Mesenchymal stem cell (in vitro differentiated cells and primary cell): Measurements from ENCODE around the gene GRIK2.

Experiments
- DNase-seq: peaks from one replicate; pipeline ENCODE4 v3.0.0-alpha.2; 2013
- H2AFZ ChIP-seq: one replicate; pipeline ENCODE4 v1.6.1; 2013; ENCODE audit warnings: low read depth, mild to moderate bottlenecking, control low read depth, inconsistent platforms, low read length, moderate library complexity
- H2AK5ac ChIP-seq: 2 replicates; pipeline ENCODE4 v1.6.1; 2013; ENCODE audit warnings: low read length, moderate library complexity, mild to moderate bottlenecking, inconsistent platforms; ENCODE audit not compliant: severe bottlenecking
- H2BK120ac ChIP-seq: one replicate; pipeline ENCODE4 v1.6.1; 2013; ENCODE audit warnings: low read depth, mild to moderate bottlenecking, inconsistent platforms, low read length, moderate library complexity
- H2BK12ac ChIP-seq, 2 experiments: one replicate each; pipeline ENCODE4 v1.6.1; 2013; ENCODE audit warnings: inconsistent platforms in 2 of 2, low read length in 2 of 2, mild to moderate bottlenecking in 2 of 2, moderate library complexity in 2 of 2, control low read depth in 1 of 2
- H2BK15ac ChIP-seq: one replicate; pipeline ENCODE4 v1.6.1; 2013; ENCODE audit warnings: mild to moderate bottlenecking, low read depth, inconsistent platforms; ENCODE audit not compliant: poor library complexity, severe bottlenecking
- H2BK5ac ChIP-seq: 2 replicates; pipeline ENCODE4 v1.6.1; 2013; ENCODE audit warnings: low read depth, mild to moderate bottlenecking, low read length, control low read depth, inconsistent platforms; ENCODE audit not compliant: poor library complexity, severe bottlenecking
- H3K14ac ChIP-seq, 2 experiments: one replicate each; pipeline ENCODE4 v1.6.1; 2013; ENCODE audit warnings: inconsistent platforms in 2 of 2, low read length in 2 of 2, control low read depth in 1 of 2, mild to moderate bottlenecking in 1 of 2, moderate library complexity in 1 of 2
- H3K18ac ChIP-seq, 2 experiments: one replicate each; pipeline ENCODE4 v1.6.1; 2013; ENCODE audit warnings: inconsistent platforms in 2 of 2, low read length in 2 of 2, control low read depth in 1 of 2, low read depth in 1 of 2, mild to moderate bottlenecking in 1 of 2
- H3K23ac ChIP-seq, 2 experiments: one replicate each; pipeline ENCODE4 v1.6.1; 2013; ENCODE audit warnings: inconsistent platforms in 2 of 2, low read length in 2 of 2, mild to moderate bottlenecking in 2 of 2, moderate library complexity in 2 of 2, control low read depth in 1 of 2
- H3K27ac ChIP-seq: 2 replicates; pipeline ENCODE4 v1.5.1; 2013; ENCODE audit warnings: mild to moderate bottlenecking, moderate library complexity, low read length, control low read depth, inconsistent platforms; ENCODE audit not compliant: poor library complexity, severe bottlenecking
- H3K27me3 ChIP-seq, 2 experiments: 2 replicates each; pipeline versions ENCODE4 v1.6.1 to v1.7.0; 2013; ENCODE audit warnings: low read length in 2 of 2, mild to moderate bottlenecking in 2 of 2, moderate library complexity in 2 of 2, control low read depth in 1 of 2, inconsistent platforms in 1 of 2; ENCODE audit not compliant: control insufficient read depth in 1 of 2, insufficient read depth in 1 of 2
- H3K36me3 ChIP-seq, 2 experiments: 2 replicates each; pipeline versions ENCODE4 v1.6.1 to v1.7.0; 2013; ENCODE audit warnings: low read length in 2 of 2, control low read depth in 1 of 2, inconsistent platforms in 1 of 2, low read depth in 1 of 2, mild to moderate bottlenecking in 1 of 2; ENCODE audit not compliant: insufficient read depth in 2 of 2, control insufficient read depth in 1 of 2
- H3K4ac ChIP-seq, 2 experiments: one replicate each; pipeline ENCODE4 v1.6.1; 2013; ENCODE audit warnings: inconsistent platforms in 2 of 2, low read length in 2 of 2, mild to moderate bottlenecking in 2 of 2, moderate library complexity in 2 of 2, control low read depth in 1 of 2, low read depth in 1 of 2
- H3K4me1 ChIP-seq: 2 replicates; pipeline ENCODE4 v1.6.1; 2013; ENCODE audit warnings: low read depth, low read length, control low read depth; ENCODE audit not compliant: control insufficient read depth, insufficient read depth
- H3K4me2 ChIP-seq: 2 replicates; pipeline ENCODE4 v1.6.1; 2013; ENCODE audit warnings: low read length, mild to moderate bottlenecking, inconsistent platforms; ENCODE audit not compliant: poor library complexity, severe bottlenecking
- H3K4me3 ChIP-seq, 2 experiments: 2 replicates each; pipeline versions ENCODE4 v1.5.1 to v1.7.0; 2013; ENCODE audit warnings: low read length in 2 of 2, mild to moderate bottlenecking in 2 of 2, control low read depth in 1 of 2, low read depth in 1 of 2; ENCODE audit not compliant: insufficient read depth in 1 of 2
- H3K79me1 ChIP-seq: replicated peaks from 2 replicates; pipeline ENCODE4 v1.6.1; 2013; ENCODE audit warnings: mild to moderate bottlenecking, control low read depth, low read length, inconsistent platforms; ENCODE audit not compliant: poor library complexity, severe bottlenecking
- H3K9ac ChIP-seq: 2 replicates; pipeline ENCODE4 v1.7.0; 2013; ENCODE audit warnings: mild to moderate bottlenecking, low read length, moderate library complexity
- H3K9me3 ChIP-seq: 2 replicates; pipeline ENCODE4 v1.7.0; 2013; ENCODE audit warnings: mild to moderate bottlenecking, low read length; ENCODE audit not compliant: control insufficient read depth
- H4K8ac ChIP-seq: one replicate; pipeline ENCODE4 v1.6.1; 2013; ENCODE audit warnings: inconsistent platforms, mild to moderate bottlenecking, low read length, moderate library complexity
- H4K91ac ChIP-seq: one replicate; pipeline ENCODE4 v1.6.1; 2013; ENCODE audit warnings: mild to moderate bottlenecking, low read length, inconsistent platforms
- WGBS: methylation state at CpG from one replicate; pipeline ENCODE4 v1.1.7; 2013; ENCODE audit warnings: mixed read lengths; 5-methylcytosine and 5-hydroxymethylcytosine counted together

The GRIK2 gene

GRCh38 chr6:101986476-101986875, 593.0 kb downstream of the GRIK2 start:
- H2AFZ ChIP-seq = no peak overlapping the region
- no peaks in the 10 kb centered on the region for H3K79me1 ChIP-seq
- H3K36me3 ChIP-seq = no peaks in the 10 kb centered on the region
- no peak overlapping the region for H3K9ac ChIP-seq
- H4K91ac ChIP-seq = no peak overlapping the region
- no peak overlapping the region for H3K18ac ChIP-seq
- no peak overlapping the region for H2BK120ac ChIP-seq
- H3K4ac ChIP-seq = no peak overlapping the region
- no peak overlapping the region for H3K23ac ChIP-seq
- DNase-seq = no peak
- no peak overlapping the region for H3K14ac ChIP-seq
- H3K9me3 ChIP-seq = no peaks in the 10 kb centered on the region
- H3K4me3 ChIP-seq = no peak overlapping the region
- no peaks in the 10 kb centered on the region for H3K4me1 ChIP-seq
- H3K27me3 ChIP-seq = no peaks in the 10 kb centered on the region
- no peak overlapping the region for H3K27ac ChIP-seq
- H4K8ac ChIP-seq = no peak overlapping the region
- H2BK5ac ChIP-seq = no peak overlapping the region
- H3K4me2 ChIP-seq = no peak overlapping the region
- H2BK12ac ChIP-seq = no peak overlapping the region
- no peak overlapping the region for H2BK15ac ChIP-seq
- WGBS = 92% methylated on average over 3 of the region's 3 CpGs
- H2AK5ac ChIP-seq = no peak overlapping the region

- WGBS = 65% methylated on average over 3 of the region's 5 CpGs
- H2AK5ac ChIP-seq = no peak overlapping the region
These were observed 598.8 kb downstream of the GRIK2 start for GRCh38 chr6:101992286-101992685.

GRCh38 chr6:101994521-101994920, 601.0 kb downstream of the GRIK2 start:
- Histone ChIP-seq H3K14ac (no peak overlapping the region), H3K4ac (no peak overlapping the region), H2BK15ac (no peak overlapping the region), H3K9ac (no peak overlapping the region), H3K4me2 (no peak overlapping the region), H2BK120ac (no peak overlapping the region), H3K79me1 (no peaks in the 10 kb centered on the region), H4K91ac (no peak overlapping the region), H3K4me1 (no peaks in the 10 kb centered on the region), H3K4me3 (no peak overlapping the region), H3K23ac (no peak overlapping the region), H3K36me3 (no peaks in the 10 kb centered on the region), H3K9me3 (no peaks in the 10 kb centered on the region), H2BK12ac (no peak overlapping the region), H2BK5ac (no peak overlapping the region), H3K27ac (no peak overlapping the region), H3K27me3 (no peaks in the 10 kb centered on the region), H2AK5ac (no peak overlapping the region), H2AFZ (no peak overlapping the region), H4K8ac (no peak overlapping the region), H3K18ac (no peak overlapping the region)
- DNase-seq = no peak

More at GRCh38 chr6:101992286-101992685, 598.8 kb downstream of the GRIK2 start:
- Histone ChIP-seq H3K9ac (no peak overlapping the region), H3K23ac (no peak overlapping the region), H3K14ac (no peak overlapping the region), H4K91ac (no peak overlapping the region), H3K27ac (no peak overlapping the region), H2BK5ac (no peak overlapping the region), H2BK12ac (no peak overlapping the region), H3K36me3 (no peaks in the 10 kb centered on the region), H3K27me3 (no peaks in the 10 kb centered on the region), H2BK120ac (no peak overlapping the region), H3K9me3 (no peaks in the 10 kb centered on the region), H3K4ac (no peak overlapping the region), H3K4me2 (no peak overlapping the region), H3K4me3 (no peak overlapping the region), H3K79me1 (no peaks in the 10 kb centered on the region), H3K18ac (no peak overlapping the region), H2BK15ac (no peak overlapping the region), H3K4me1 (no peaks in the 10 kb centered on the region), H2AFZ (no peak overlapping the region), H4K8ac (no peak overlapping the region)
- DNase-seq = no peak

DNA sequence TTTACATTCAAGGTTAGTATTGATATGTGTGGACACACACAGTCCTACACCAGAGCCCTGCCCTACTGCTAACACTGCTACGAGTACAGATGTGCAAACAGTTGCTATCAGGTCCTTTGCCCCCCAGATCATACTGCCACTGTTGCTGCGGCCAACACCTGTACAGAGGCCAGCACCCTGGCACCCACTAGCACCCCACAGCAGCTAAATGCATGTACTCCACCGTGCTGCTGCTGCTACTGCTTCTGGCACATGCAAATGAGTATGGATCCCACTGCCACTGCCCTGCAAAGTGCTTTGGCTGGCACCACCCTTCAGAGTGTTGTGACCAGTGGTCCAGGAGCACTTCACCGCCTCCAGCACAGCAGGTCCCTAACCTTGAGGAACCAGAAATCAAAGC, 621.9 kb downstream of the GRIK2 start:
- no peak overlapping the region for H4K8ac ChIP-seq
- no peak overlapping the region for H3K18ac ChIP-seq
- no peak overlapping the region for H4K91ac ChIP-seq
- peak overlapping the region in 1 of 2 experiments; percentile 59 for H3K23ac ChIP-seq
- H2BK12ac ChIP-seq = no peak overlapping the region
- H2BK120ac ChIP-seq = no peak overlapping the region
- H3K79me1 ChIP-seq = no peaks in the 10 kb centered on the region
- H3K9me3 ChIP-seq = peaks cover 13% of the 10 kb centered on the region
- H3K27me3 ChIP-seq = no peaks in the 10 kb centered on the region
- H2AFZ ChIP-seq = no peak overlapping the region
- H2BK15ac ChIP-seq = no peak overlapping the region
- H3K27ac ChIP-seq = no peak overlapping the region
- H3K4ac ChIP-seq = no peak overlapping the region
- no peaks in the 10 kb centered on the region for H3K4me1 ChIP-seq
- H2BK5ac ChIP-seq = no peak overlapping the region
- no peaks in the 10 kb centered on the region for H3K36me3 ChIP-seq
- WGBS = 85% methylated on average over 4 of the region's 4 CpGs
- H3K4me2 ChIP-seq = no peak overlapping the region
- peak overlapping the region in 1 of 2 experiments; percentile 26 for H3K14ac ChIP-seq
- no peak overlapping the region for H3K9ac ChIP-seq
- no peak overlapping the region for H2AK5ac ChIP-seq
- no peak overlapping the region for H3K4me3 ChIP-seq
- no peak for DNase-seq
